D721Med (cell line): ENCODE measurements around the gene WNT8B.

ENCODE experiments used
- DNase-seq: peaks from one replicate; pipeline ENCODE4 v3.0.0; 2011; ENCODE audit warnings: low spot score; ENCODE audit not compliant: insufficient read length
- FAIRE-seq: peaks from 2 replicates; lab custom pipeline; 2011; peaks lifted over from hg19 to GRCh38; lab: Jason Lieb, UNC
- CTCF ChIP-seq: IDR thresholded peaks from 2 replicates; pipeline ENCODE4 v1.5.1; 2012; ENCODE audit warnings: mild to moderate bottlenecking, control low read depth; ENCODE audit not compliant: insufficient read depth; ENCODE audit errors: missing control alignments

Gene WNT8B

GRCh38 chr10:100438674-100439315 is 24.0 kb upstream of the WNT8B start:
- TF ChIP-seq CTCF, result no peak
- DNase-seq (no peak), FAIRE-seq (no peak)

- DNase-seq, result no peak
- no peak for FAIRE-seq
- no peak for TF ChIP-seq CTCF
Measured at GRCh38 chr10:100442548-100442947, 20.3 kb upstream of the WNT8B start.

GRCh38 chr10:100446130-100446761 is 16.6 kb upstream of the WNT8B start:
- no peak for DNase-seq
- FAIRE-seq, result no peak
- no peak for TF ChIP-seq CTCF

DNA sequence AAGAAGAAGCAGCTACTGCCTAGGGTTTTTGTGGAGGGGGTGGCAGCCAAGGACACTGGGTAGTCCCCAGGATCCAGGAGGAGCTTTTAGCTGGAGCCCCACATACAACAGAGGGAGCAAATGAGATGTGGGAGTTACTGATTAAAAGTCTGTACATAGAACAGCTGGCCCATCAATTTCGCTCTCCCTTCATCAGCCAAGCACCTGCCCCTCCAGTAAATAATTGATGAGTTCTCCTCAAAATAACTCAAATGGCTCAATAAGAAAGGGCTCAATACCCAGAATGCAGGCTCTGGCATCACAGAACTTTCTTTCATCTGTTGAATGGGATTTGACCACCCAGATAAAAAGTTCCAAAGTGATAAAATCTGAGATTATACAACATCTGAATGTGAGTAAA is 15.1 kb upstream of the WNT8B start:
- DNase-seq, result no peak
- no peak for TF ChIP-seq CTCF
- FAIRE-seq, result no peak

- TF ChIP-seq CTCF, result no peak
- FAIRE-seq (no peak), DNase-seq (no peak)
Measured at GRCh38 chr10:100448951-100449350, 13.9 kb upstream of the WNT8B start.

DNA sequence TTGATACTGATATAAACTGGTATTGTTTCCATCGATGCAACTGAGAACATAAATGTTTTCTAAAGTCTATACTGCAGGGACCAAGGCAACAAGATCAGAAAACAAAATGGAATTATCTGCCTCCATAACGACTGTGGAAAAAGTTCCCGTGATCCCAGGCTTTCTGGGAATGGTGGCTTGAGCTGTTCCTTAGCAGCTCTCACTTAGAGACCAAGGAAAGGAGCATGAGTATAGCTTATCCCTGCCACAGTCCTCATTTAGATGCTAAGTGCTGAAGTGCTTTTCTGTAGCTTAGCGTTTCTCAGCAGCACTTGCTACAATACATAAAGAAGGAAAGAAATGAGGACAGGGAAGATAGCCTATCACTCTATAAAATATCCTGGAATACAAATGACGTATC is 5.5 kb downstream of the WNT8B start:
- FAIRE-seq, result no peak
- TF ChIP-seq CTCF, result no peak
- no peak for DNase-seq

- no peak for TF ChIP-seq CTCF
- no peak for DNase-seq
- FAIRE-seq, result no peak
Measured at GRCh38 chr10:100468978-100469377, 6.2 kb downstream of the WNT8B start.
